GM10248 (cell line): Measurements from ENCODE around the gene NMT2.
A peak's percentile ranks its signal among the peaks of the same experiment; 100 is the strongest.

Experiments used
- CTCF ChIA-PET: fragments of 300-600 bp; sonication (Branson Sonifier 250); formaldehyde crosslinking; extraction: SDS; loops from one replicate; lab custom pipeline; 2021; ENCODE audit warnings: antibody characterized with exemption; lab: Yijun Ruan, JAX
- POLR2A ChIA-PET: fragments of 350-650 bp; sonication (Branson Sonifier 250); formaldehyde crosslinking; extraction: SDS; loops from one replicate; lab custom pipeline; 2020; ENCODE audit warnings: antibody characterized with exemption; lab: Yijun Ruan, JAX
- DNase-seq: peaks from one replicate; pipeline ENCODE4 v3.0.0; 2012; ENCODE audit errors: extremely low spot score
- TF ChIP-seq, protein P1 (sequence below): IDR thresholded peaks from 2 replicates; pipeline ENCODE4 v1.5.1; 2012; ENCODE audit warnings: mild to moderate bottlenecking, low read depth; ENCODE audit errors: extremely low read depth, missing control alignments, control extremely low read depth

Gene NMT2

DNA sequence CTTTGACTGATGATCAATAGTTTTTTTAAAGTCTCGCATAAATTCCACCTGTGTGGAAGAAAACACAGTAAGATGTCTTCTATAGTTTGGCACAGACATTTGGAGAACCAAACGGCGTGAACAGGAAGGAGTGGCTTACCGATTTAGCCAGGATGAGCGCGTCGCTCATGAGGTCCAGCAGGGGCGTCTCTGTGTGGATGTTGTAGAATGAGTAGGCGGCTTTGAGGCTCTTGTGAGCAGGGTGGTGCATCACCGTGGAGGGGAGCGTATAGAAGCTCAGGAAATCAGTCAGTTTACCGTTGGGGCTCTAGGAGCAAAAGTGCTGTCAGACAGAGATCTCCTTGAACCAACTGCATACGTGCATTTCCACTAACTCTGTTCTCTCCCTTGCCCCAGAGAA, 55.8 kb downstream of the NMT2 start:
- TF ChIP-seq, protein P1, sequence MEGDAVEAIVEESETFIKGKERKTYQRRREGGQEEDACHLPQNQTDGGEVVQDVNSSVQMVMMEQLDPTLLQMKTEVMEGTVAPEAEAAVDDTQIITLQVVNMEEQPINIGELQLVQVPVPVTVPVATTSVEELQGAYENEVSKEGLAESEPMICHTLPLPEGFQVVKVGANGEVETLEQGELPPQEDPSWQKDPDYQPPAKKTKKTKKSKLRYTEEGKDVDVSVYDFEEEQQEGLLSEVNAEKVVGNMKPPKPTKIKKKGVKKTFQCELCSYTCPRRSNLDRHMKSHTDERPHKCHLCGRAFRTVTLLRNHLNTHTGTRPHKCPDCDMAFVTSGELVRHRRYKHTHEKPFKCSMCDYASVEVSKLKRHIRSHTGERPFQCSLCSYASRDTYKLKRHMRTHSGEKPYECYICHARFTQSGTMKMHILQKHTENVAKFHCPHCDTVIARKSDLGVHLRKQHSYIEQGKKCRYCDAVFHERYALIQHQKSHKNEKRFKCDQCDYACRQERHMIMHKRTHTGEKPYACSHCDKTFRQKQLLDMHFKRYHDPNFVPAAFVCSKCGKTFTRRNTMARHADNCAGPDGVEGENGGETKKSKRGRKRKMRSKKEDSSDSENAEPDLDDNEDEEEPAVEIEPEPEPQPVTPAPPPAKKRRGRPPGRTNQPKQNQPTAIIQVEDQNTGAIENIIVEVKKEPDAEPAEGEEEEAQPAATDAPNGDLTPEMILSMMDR, result no peak
- POLR2A ChIA-PET, result no interaction called here
- CTCF ChIA-PET, result interaction anchor here (2.4 kb wide), 1 partner anchor 55 kb away, joined by 9 read pairs; the partner anchor contains the start of gene NMT2
- DNase-seq, result no peak

DNA sequence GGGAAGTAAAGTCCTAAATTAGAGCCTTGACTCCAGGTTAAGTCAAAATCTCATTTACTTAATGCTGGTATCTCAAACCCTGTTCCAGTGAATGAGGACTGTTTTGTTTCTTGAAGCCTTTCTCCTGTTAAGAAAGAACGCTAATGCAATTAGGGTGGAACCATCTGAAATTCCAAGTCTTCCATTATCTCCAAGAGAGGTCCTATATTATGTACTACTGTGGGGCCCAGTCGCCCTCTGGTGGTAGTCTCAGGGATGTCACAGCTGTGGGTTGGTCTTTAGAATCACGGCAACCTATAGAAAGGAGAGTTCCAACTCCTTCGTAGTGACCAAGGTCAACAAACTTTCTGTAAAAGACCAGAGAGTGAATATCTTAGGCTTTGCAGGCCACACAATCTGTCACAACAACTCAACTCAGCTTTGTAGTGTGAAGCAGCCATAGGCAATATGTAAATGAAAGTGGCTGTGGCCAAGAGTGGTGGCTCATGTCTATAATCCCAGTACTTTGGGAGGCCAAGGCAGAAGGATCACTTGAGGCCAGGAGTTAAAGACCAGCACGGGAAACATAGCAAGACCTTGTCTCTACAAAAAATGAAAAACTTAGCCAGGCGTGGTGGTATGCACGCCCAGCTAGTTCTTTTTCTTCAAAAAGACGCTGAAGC, 62.0 kb downstream of the NMT2 start:
- CTCF ChIA-PET, result interaction anchor here (1.2 to 3.9 kb wide), 14 partner anchors 9 to 228 kb away, joined by 3 to 27 read pairs (median 5); partner anchors contain the start of genes DCLRE1C, RPP38 and SUV39H2

DNA sequence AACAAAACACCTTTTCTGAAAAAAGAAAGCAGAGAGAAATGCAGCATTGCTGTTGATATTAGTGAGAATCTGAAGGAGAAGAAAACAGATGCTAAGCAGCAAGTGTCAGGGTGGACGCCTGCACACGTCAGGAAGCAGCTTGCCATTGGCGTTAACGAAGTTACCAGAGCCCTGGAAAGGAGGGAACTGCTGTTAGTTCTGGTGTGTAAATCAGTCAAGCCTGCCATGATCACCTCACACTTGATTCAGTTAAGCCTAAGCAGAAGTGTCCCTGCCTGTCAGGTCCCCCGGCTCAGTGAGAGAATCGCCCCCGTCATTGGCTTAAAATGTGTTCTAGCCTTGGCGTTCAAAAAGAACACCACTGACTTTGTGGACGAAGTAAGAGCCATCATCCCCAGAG, 65.0 kb downstream of the NMT2 start:
- DNase-seq, result no peak
- ChIA-PET POLR2A (no interaction called here), CTCF (interaction anchor here (0.7 to 3.9 kb wide), 5 partner anchors 10 to 604 kb away, joined by 3 to 27 read pairs (median 5); partner anchors contain the start of gene NMT2)
- TF ChIP-seq, protein P1, result no peak

More for the DNA sequence above, 62.0 kb downstream of the NMT2 start:
- POLR2A ChIA-PET, result no interaction called here
- TF ChIP-seq, protein P1, result peak; percentile 68
- DNase-seq, result peak; percentile 66

DNA sequence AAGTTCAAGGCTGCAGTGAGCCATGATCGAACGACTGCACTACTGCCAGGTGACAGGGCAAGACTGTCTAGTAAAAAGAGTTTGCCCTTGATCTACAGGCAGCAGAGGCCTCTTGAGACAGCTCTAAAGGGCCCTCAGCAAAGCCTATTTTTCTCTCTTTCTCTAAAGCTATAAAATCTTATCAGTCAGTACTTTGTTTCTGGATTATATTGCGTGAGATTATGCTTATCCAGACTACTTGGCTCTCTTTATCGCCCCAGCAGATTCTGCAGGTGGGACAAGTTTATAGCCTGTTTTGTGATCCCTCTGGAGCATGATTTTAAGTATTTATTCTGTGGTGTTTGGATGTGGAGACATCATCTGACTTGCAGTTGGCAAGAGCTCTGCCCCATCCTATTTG, 68.6 kb downstream of the NMT2 start:
- TF ChIP-seq, protein P1, result no peak
- ChIA-PET CTCF (interaction anchor here (1.4 to 1.6 kb wide), 2 partner anchors 9 to 40 kb away, joined by 4 to 5 read pairs; no protein-coding TSS in a partner anchor), POLR2A (no interaction called here)
- DNase-seq, result no peak

DNA sequence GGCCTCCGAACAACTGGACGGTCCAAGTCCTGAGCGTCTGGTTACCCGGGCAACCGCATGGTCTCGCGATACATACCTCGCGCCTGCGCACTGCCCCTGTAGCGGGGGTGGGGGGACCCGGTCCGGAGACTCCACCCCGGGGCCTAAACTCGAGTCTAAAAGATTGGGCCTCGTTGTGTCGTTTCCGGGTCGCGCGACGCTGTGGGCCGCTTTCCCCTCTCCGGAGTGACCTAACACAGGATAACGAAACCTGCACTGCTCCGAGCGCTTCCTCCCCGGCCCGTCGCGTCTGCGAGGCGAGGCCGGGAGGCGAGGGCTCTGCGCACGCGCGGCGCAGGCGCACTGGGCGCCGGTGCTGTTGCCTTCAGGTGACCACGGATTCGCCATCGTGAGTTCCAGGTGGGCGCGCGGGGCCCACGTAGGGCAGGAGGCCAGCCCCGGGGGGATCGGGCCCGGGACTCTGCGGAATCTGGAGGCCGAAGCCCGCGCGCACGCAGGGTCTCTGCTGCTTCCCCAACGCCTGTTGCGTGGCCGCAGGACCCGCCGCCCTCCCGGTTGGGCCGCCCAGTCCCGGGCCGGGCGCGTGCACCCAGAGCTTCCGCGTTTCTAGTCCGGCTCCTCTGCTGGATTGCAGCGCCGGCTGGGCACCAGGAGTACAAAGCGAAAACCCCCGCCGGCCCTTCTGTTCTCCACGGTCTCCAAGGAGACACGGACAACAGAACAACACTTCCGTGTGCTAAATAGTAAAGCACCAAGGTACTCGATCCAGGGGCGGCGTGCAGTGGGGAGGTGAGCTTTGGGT, 71.3 kb downstream of the NMT2 start, which contains the start of gene RPP38:
Gene RPP38, plus strand, starts transcription at position 345 of the 802 bp plus-strand sequence. CDS start 5,960 bp downstream, outside the sequence.
- DNase-seq, result peak; percentile 98
- POLR2A ChIA-PET, result no interaction called here
- CTCF ChIA-PET, result interaction anchor here (0.9 to 1.0 kb wide), 2 partner anchors 8 to 10 kb away, joined by 5 read pairs; no protein-coding TSS in a partner anchor
- TF ChIP-seq, protein P1, result no peak

DNA sequence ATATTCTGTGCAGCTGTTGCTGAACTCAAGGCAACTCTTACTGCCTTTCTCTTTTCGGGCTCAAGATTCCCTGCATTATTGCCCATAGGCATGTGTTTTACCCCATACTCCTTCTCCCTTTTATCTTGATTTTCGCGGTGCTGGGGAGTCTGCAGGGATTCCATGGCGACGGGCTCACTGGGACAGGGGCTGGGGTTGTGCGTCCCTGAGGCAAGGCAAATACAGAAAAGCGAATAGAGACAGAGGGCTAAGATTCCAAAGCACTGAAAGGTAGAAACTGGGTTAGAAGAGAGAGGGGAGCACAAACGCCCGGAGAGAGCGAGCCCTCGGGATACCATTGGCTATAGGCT, 71.9 kb downstream of the NMT2 start:
- no peak for DNase-seq
- TF ChIP-seq, protein P1, result no peak
- ChIA-PET POLR2A (no interaction called here), CTCF (interaction anchor here (1.3 kb wide), 1 partner anchor 9 kb away, joined by 5 read pairs; no protein-coding TSS in a partner anchor)
